Right ventricle myocardium superior (tissue), 1 donor: ENCODE results near the gene PDYN. TPM values are rescaled to one million over a fixed set of nuclear protein-coding genes. Genes with fewer than 3 reads are reported as not detected.

Experiments used
- ATAC-seq: fragments of 200-7000 bp; cut with Tn5 transposase; one replicate; pipeline ENCODE4 v1.9.1; 2020; ENCODE audit warnings: mild to moderate bottlenecking; ENCODE audit not compliant: poor library complexity
- DNase-seq: peaks from one replicate; pipeline ENCODE4 v3.0.0-alpha.2; 2020
- intact Hi-C: fragments of 100-400 bp; cut with DNase I; formaldehyde crosslinking; loops from one replicate; pipeline ENCODE4 v1.11.2; 2022
- total RNA-seq: library from RNA; stranded (reverse); fragmentation: NEBNext Ultra II Directional; extraction: Animal tissue kit (Norgen Biotek cat#: 25700); gene quantifications from one replicate; pipeline ENCODE4 v1.2.1, GENCODE V29; 2021
- donor health status: DM: no; HTN: yes; CAD: no; lungs with severe emphysema.

The PDYN gene
- total RNA-seq, 1 donor from 2014 or later: not detected

- ATAC-seq (no peak), DNase-seq (peak; percentile 62)
- intact Hi-C loops: no loop called here
Measured at GRCh38 chr20:1941226-1941625, 52.6 kb downstream of the PDYN start.

GRCh38 chr20:1940581-1940980 lies 53.3 kb downstream of the PDYN start:
- DNase-seq (no peak), ATAC-seq (no peak)

GRCh38 chr20:1939270-1939595 lies 54.6 kb downstream of the PDYN start:
- intact Hi-C loops: no loop called here
- no peak for DNase-seq
- no peak for ATAC-seq

More at GRCh38 chr20:1940581-1940980, 53.3 kb downstream of the PDYN start:
- intact Hi-C loops: no loop called here

- DNase-seq (no peak), ATAC-seq (no peak)
- intact Hi-C loops: no loop called here
Measured at GRCh38 chr20:1938464-1939269, 55.2 kb downstream of the PDYN start.

GRCh38 chr20:1937316-1937976 lies 56.4 kb downstream of the PDYN start:
- DNase-seq: no peak

GRCh38 chr20:1935696-1936366 lies 58.0 kb downstream of the PDYN start:
- peak; percentile 61 for ATAC-seq
- DNase-seq: peak; percentile 83
- intact Hi-C loops: no loop called here

More at GRCh38 chr20:1937316-1937976, 56.4 kb downstream of the PDYN start:
- intact Hi-C loops: no loop called here
- no peak for ATAC-seq

- DNase-seq (peak; percentile 88), ATAC-seq (peak; percentile 72)
- intact Hi-C loops: no loop called here
Measured at GRCh38 chr20:1934721-1935573, 58.9 kb downstream of the PDYN start.

GRCh38 chr20:1934156-1934555 lies 59.7 kb downstream of the PDYN start:
- no peak for DNase-seq
- peak; percentile 57 for ATAC-seq
- intact Hi-C loops: no loop called here

GRCh38 chr20:1933465-1933870 lies 60.4 kb downstream of the PDYN start:
- ATAC-seq: peak; percentile 70
- peak; percentile 83 for DNase-seq
- intact Hi-C loops: no loop called here

GRCh38 chr20:1932971-1933370 lies 60.9 kb downstream of the PDYN start:
- DNase-seq (no peak), ATAC-seq (no peak)
- intact Hi-C loops: no loop called here

GRCh38 chr20:1931830-1932229 lies 62.0 kb downstream of the PDYN start:
- intact Hi-C loops: no loop called here
- no peak for ATAC-seq
- no peak for DNase-seq

GRCh38 chr20:1930165-1930564 lies 63.7 kb downstream of the PDYN start:
- intact Hi-C loops: no loop called here
- ATAC-seq: no peak

GRCh38 chr20:1929460-1929859 lies 64.4 kb downstream of the PDYN start:
- DNase-seq: no peak
- ATAC-seq: no peak
- intact Hi-C loops: no loop called here

More at GRCh38 chr20:1930165-1930564, 63.7 kb downstream of the PDYN start:
- DNase-seq: no peak

GRCh38 chr20:1928782-1929181 lies 65.1 kb downstream of the PDYN start:
- intact Hi-C loops: no loop called here
- ATAC-seq (no peak), DNase-seq (no peak)

Other genes starting within 250 kb of the PDYN start
- gene SIRPA, start 98.7 kb downstream of the PDYN start, total RNA-seq: 19.5 TPM
- gene STK35, start 107.8 kb upstream of the PDYN start, total RNA-seq: 11.7 TPM